H9 (cell line): Measurements from ENCODE around the gene MAPK8. TPM values are rescaled to one million over a fixed set of nuclear protein-coding genes. Genes with fewer than 3 reads are reported as not detected.

Experiments
- DNase-seq: peaks from one replicate; pipeline ENCODE4 v3.0.0-alpha.2; 2017
- H2AFZ ChIP-seq: one replicate; pipeline ENCODE4 v1.6.1; 2013; ENCODE audit warnings: mild to moderate bottlenecking, low read length, control low read depth, moderate library complexity
- H2AK5ac ChIP-seq: 2 replicates; pipeline ENCODE4 v1.6.1; 2013; ENCODE audit warnings: low read length, control low read depth, mixed read lengths; ENCODE audit not compliant: insufficient read length
- H2BK120ac ChIP-seq: one replicate; pipeline ENCODE4 v1.6.1; 2013; ENCODE audit warnings: low read depth, mild to moderate bottlenecking, low read length, control low read depth, inconsistent platforms; ENCODE audit not compliant: poor library complexity, severe bottlenecking
- H2BK12ac ChIP-seq: 2 replicates; pipeline ENCODE4 v1.6.1; 2013; ENCODE audit warnings: low read length, control low read depth, mixed read lengths, low read depth; ENCODE audit not compliant: insufficient read length
- H2BK15ac ChIP-seq: 2 replicates; pipeline ENCODE4 v1.6.1; 2013; ENCODE audit warnings: low read depth, low read length, control low read depth
- H2BK20ac ChIP-seq: one replicate; pipeline ENCODE4 v1.6.1; 2013; ENCODE audit warnings: low read depth, mild to moderate bottlenecking, low read length, control low read depth, inconsistent platforms; ENCODE audit not compliant: poor library complexity, severe bottlenecking
- H2BK5ac ChIP-seq: 2 replicates; pipeline ENCODE4 v1.6.1; 2013; ENCODE audit warnings: low read length, control low read depth, mixed read lengths; ENCODE audit not compliant: insufficient read length
- H3K14ac ChIP-seq: 2 replicates; pipeline ENCODE4 v1.6.1; 2013; ENCODE audit warnings: low read length, control low read depth; ENCODE audit not compliant: insufficient read depth
- H3K18ac ChIP-seq: 2 replicates; pipeline ENCODE4 v1.6.1; 2013; ENCODE audit warnings: low read depth, mild to moderate bottlenecking, mixed read lengths, low read length, control low read depth; ENCODE audit not compliant: insufficient read length
- H3K23ac ChIP-seq: 2 replicates; pipeline ENCODE4 v1.6.1; 2013; ENCODE audit warnings: low read length, control low read depth, mixed read lengths, low read depth; ENCODE audit not compliant: insufficient read length
- H3K23me2 ChIP-seq: 2 replicates; pipeline ENCODE4 v1.6.1; 2013; ENCODE audit warnings: low read depth, mild to moderate bottlenecking, mixed read lengths, low read length, control low read depth; ENCODE audit not compliant: insufficient read length, poor library complexity, severe bottlenecking
- H3K27ac ChIP-seq: 2 replicates; pipeline ENCODE4 v1.5.1; 2013; ENCODE audit warnings: low read length, control low read depth, mixed read lengths, low read depth; ENCODE audit not compliant: insufficient read length
- H3K27me3 ChIP-seq: 2 replicates; pipeline ENCODE4 v1.6.1; 2013; ENCODE audit warnings: low read length, control low read depth, inconsistent platforms; ENCODE audit not compliant: insufficient read depth
- H3K4ac ChIP-seq: 2 replicates; pipeline ENCODE4 v1.6.1; 2013; ENCODE audit warnings: low read depth, mild to moderate bottlenecking, control low read depth, inconsistent platforms, low read length, moderate library complexity
- H3K4me1 ChIP-seq: 2 replicates; pipeline ENCODE4 v1.6.1; 2013; ENCODE audit warnings: low read length, control low read depth, inconsistent platforms; ENCODE audit not compliant: insufficient read depth
- H3K4me2 ChIP-seq: 2 replicates; pipeline ENCODE4 v1.6.1; 2013; ENCODE audit warnings: low read length, control low read depth, mixed read lengths; ENCODE audit not compliant: insufficient read length, insufficient read depth
- H3K56ac ChIP-seq: 2 replicates; pipeline ENCODE4 v1.6.1; 2013; ENCODE audit warnings: low read depth, mild to moderate bottlenecking, mixed read lengths, low read length, control low read depth; ENCODE audit not compliant: insufficient read length
- H3K79me1 ChIP-seq: 2 replicates; pipeline ENCODE4 v1.6.1; 2013; ENCODE audit warnings: low read depth, mild to moderate bottlenecking, moderate library complexity, low read length, control low read depth, inconsistent platforms; ENCODE audit not compliant: insufficient read depth, poor library complexity, severe bottlenecking
- H3K79me2 ChIP-seq: 2 replicates; pipeline ENCODE4 v1.6.1; 2013; ENCODE audit warnings: low read length, control low read depth, inconsistent platforms; ENCODE audit not compliant: insufficient read depth
- H3K9ac ChIP-seq: 2 replicates; pipeline ENCODE4 v1.6.1; 2013; ENCODE audit warnings: low read length, control low read depth, mixed read lengths; ENCODE audit not compliant: insufficient read length; ENCODE audit errors: extremely low read depth
- H3K9me3 ChIP-seq: one replicate; pipeline ENCODE4 v1.6.1; 2013; ENCODE audit warnings: low read depth, low read length, inconsistent platforms; ENCODE audit not compliant: control insufficient read depth
- H3T11ph ChIP-seq: one replicate; pipeline ENCODE4 v1.6.1; 2013; ENCODE audit warnings: mild to moderate bottlenecking, low read length, control low read depth, inconsistent platforms
- H4K20me1 ChIP-seq: one replicate; pipeline ENCODE4 v1.6.1; 2013; ENCODE audit not compliant: control insufficient read depth, insufficient read length, insufficient read depth
- H4K5ac ChIP-seq: 2 replicates; pipeline ENCODE4 v1.6.1; 2013; ENCODE audit warnings: low read depth, mild to moderate bottlenecking, mixed read lengths, low read length, control low read depth; ENCODE audit not compliant: insufficient read length
- H4K8ac ChIP-seq: replicated peaks from 2 replicates; pipeline ENCODE4 v1.6.1; 2013; ENCODE audit warnings: low read length, control low read depth, mixed read lengths, low read depth; ENCODE audit not compliant: insufficient read length
- H4K91ac ChIP-seq: 2 replicates; pipeline ENCODE4 v1.6.1; 2013; ENCODE audit warnings: low read depth, mild to moderate bottlenecking, moderate library complexity, mixed read lengths, low read length, control low read depth; ENCODE audit not compliant: insufficient read length
- H3K27ac Mint-ChIP-seq, 3 experiments: 2 replicates in 2 of 3; 3 replicates in 1 of 3; pipeline ENCODE4 v1.8.0; 2020 to 2021; ENCODE audit warnings: mixed read lengths in 3 of 3, mild to moderate bottlenecking in 1 of 3, moderate library complexity in 1 of 3
- H3K27me3 Mint-ChIP-seq: 2 replicates; pipeline ENCODE4 v1.8.0; 2021; ENCODE audit warnings: low read depth, mild to moderate bottlenecking, moderate library complexity, mixed read lengths
- H3K36me3 Mint-ChIP-seq, 3 experiments: 2 replicates in 2 of 3; 3 replicates in 1 of 3; pipeline ENCODE4 v1.8.0; 2020 to 2021; ENCODE audit warnings: low read depth in 3 of 3, mixed read lengths in 3 of 3; ENCODE audit not compliant: insufficient read depth in 1 of 3
- H3K4me1 Mint-ChIP-seq, 2 experiments: 2 replicates each; pipeline ENCODE4 v1.8.0; 2020; ENCODE audit warnings: mixed read lengths in 2 of 2
- H3K4me3 Mint-ChIP-seq, 2 experiments: 2 replicates in 1 of 2; 3 replicates in 1 of 2; pipeline ENCODE4 v1.8.0; 2020 to 2021; ENCODE audit warnings: mild to moderate bottlenecking in 2 of 2, mixed read lengths in 2 of 2, moderate library complexity in 1 of 2
- H3K9me3 Mint-ChIP-seq, 2 experiments: 2 replicates in 1 of 2; 3 replicates in 1 of 2; pipeline ENCODE4 v1.8.0; 2020; ENCODE audit warnings: mild to moderate bottlenecking in 2 of 2, mixed read lengths in 2 of 2, moderate library complexity in 1 of 2
- CTCF ChIP-seq: fragments of 200-600 bp; sonication (generic); conservative IDR thresholded peaks from 3 replicates; pipeline ENCODE4 v1.8.0; 2021; ENCODE audit warnings: antibody characterized with exemption, mild to moderate bottlenecking
- WGBS: extraction: QIAGEN DNeasy Blood & Tissue Kit; methylation state at CpG from one replicate; pipeline ENCODE4 v1.1.7; 2013; ENCODE audit warnings: missing lambda C conversion rate, low lambda C conversion rate, mixed read lengths; ENCODE audit not compliant: insufficient read length; ENCODE audit errors: extremely low coverage; 5-methylcytosine and 5-hydroxymethylcytosine counted together
- total RNA-seq: library from RNA; stranded (reverse); gene quantifications from 2 replicates; pipeline ENCODE4 v1.2.1, GENCODE V29; 2021

MAPK8 gene
- total RNA-seq, 1 experiment from 2014 or later: 52.0 TPM

GRCh38 chr10:48294431-48294830, 12.0 kb upstream of the MAPK8 start:
- Histone ChIP-seq H2BK15ac (no peak overlapping the region), H3K14ac (no peak overlapping the region), H3K27me3 (no peaks in the 10 kb centered on the region), H4K20me1 (no peaks in the 10 kb centered on the region), H3K4me2 (no peak overlapping the region), H2BK120ac (no peak overlapping the region), H3K18ac (no peak overlapping the region), H3K9ac (no peak overlapping the region), H4K5ac (no peak overlapping the region), H3K56ac (no peak overlapping the region), H3K9me3 (no peaks in the 10 kb centered on the region), H3K79me2 (no peaks in the 10 kb centered on the region), H3K23me2 (no peaks in the 10 kb centered on the region), H3T11ph (no peak overlapping the region), H4K91ac (no peak overlapping the region), H3K23ac (no peak overlapping the region), H2AFZ (no peak overlapping the region), H2BK12ac (no peak overlapping the region), H2BK5ac (no peak overlapping the region), H2AK5ac (no peak overlapping the region), H3K79me1 (no peaks in the 10 kb centered on the region), H4K8ac (no peak overlapping the region), H3K4ac (no peak overlapping the region), H3K27ac (no peak overlapping the region), H3K4me1 (no peaks in the 10 kb centered on the region), H2BK20ac (no peak overlapping the region)
- no CpG with 5 or more reads among the region's 2 CpGs for WGBS
- Mint-ChIP-seq H3K4me1 (peaks cover 12 to 13% of the 10 kb centered on the region in 2 experiments), H3K27me3 (peaks cover 2% of the 10 kb centered on the region), H3K36me3 (no peaks in the 10 kb centered on the region), H3K9me3 (peaks cover 0 to 2% of the 10 kb centered on the region in 2 experiments; a peak in 1 of 5 replicates), H3K4me3 (no peak overlapping the region), H3K27ac (no peak overlapping the region)
- no peak for DNase-seq
- no peak for TF ChIP-seq CTCF
